HL-60 (cell line): Measurements from ENCODE around the gene MORN5.

Source experiments
- DNase-seq, 2 experiments: peaks; one replicate each; pipeline ENCODE4 v3.0.0-alpha.2; 2010 to 2020; ENCODE audit warnings: low read depth in 1 of 2, low spot score in 1 of 2
- H3K27ac ChIP-seq: fragments of 250-450 bp; sonication (Bioruptor Pico); replicated peaks from 2 replicates; pipeline ENCODE4 v1.5.1; 2020; ENCODE audit warnings: mild to moderate bottlenecking, moderate library complexity
- H3K27me3 ChIP-seq: fragments of 250-450 bp; sonication (Bioruptor Pico); 2 replicates; pipeline ENCODE4 v1.5.1; 2021; ENCODE audit warnings: mild to moderate bottlenecking, moderate library complexity; ENCODE audit not compliant: insufficient read depth, poor library complexity, severe bottlenecking
- H3K4me3 ChIP-seq: replicated peaks from 2 replicates; pipeline ENCODE4 v1.5.1; 2011; ENCODE audit warnings: mild to moderate bottlenecking, control low read depth, low read length; ENCODE audit not compliant: insufficient read depth
- CTCF ChIP-seq: IDR thresholded peaks from one replicate; pipeline ENCODE4 v1.5.1; 2011; ENCODE audit warnings: low read length, control low read depth, inconsistent platforms; ENCODE audit not compliant: insufficient read depth
- GABPA ChIP-seq: IDR thresholded peaks from 2 replicates; pipeline ENCODE4 v1.6.1; 2012; ENCODE audit warnings: low read depth
- POLR2AphosphoS5 ChIP-seq: IDR thresholded peaks from 2 replicates; pipeline ENCODE4 v1.6.1; 2012; ENCODE audit warnings: low read depth
- REST ChIP-seq: IDR thresholded peaks from 2 replicates; pipeline ENCODE4 v1.6.1; 2012; ENCODE audit warnings: low read depth; ENCODE audit not compliant: insufficient replicate concordance
- SPI1 ChIP-seq: IDR thresholded peaks from 2 replicates; pipeline ENCODE4 v1.6.1; 2012; ENCODE audit warnings: low read depth, mild to moderate bottlenecking, borderline replicate concordance

The MORN5 gene

GRCh38 chr9:122126331-122127261 is 33.1 kb upstream of the MORN5 start:
- no peak for TF ChIP-seq CTCF
- no peak for TF ChIP-seq REST
- no peak for TF ChIP-seq GABPA
- TF ChIP-seq SPI1, result peak; percentile 48; the same call in 1 of the 2 replicates
- TF ChIP-seq POLR2AphosphoS5, result no peak
- no peak overlapping the region for H3K27ac ChIP-seq
- H3K27me3 ChIP-seq, result peaks cover 20% of the 10 kb centered on the region
- H3K4me3 ChIP-seq, result peak overlapping the region; percentile 15
- no peak for DNase-seq

- Histone ChIP-seq H3K27ac (no peak overlapping the region), H3K4me3 (no peak overlapping the region), H3K27me3 (peaks cover 20% of the 10 kb centered on the region)
- peak in 1 of 2 experiments; percentile 9 for DNase-seq
- no peak for TF ChIP-seq GABPA
- TF ChIP-seq CTCF, result no peak
- no peak for TF ChIP-seq SPI1
- no peak for TF ChIP-seq POLR2AphosphoS5
- no peak for TF ChIP-seq REST
These were observed 32.3 kb upstream of the MORN5 start for GRCh38 chr9:122127396-122127798.

- no peak for DNase-seq
- Histone ChIP-seq H3K4me3 (no peak overlapping the region), H3K27me3 (peaks cover 20% of the 10 kb centered on the region), H3K27ac (no peak overlapping the region)
- TF ChIP-seq GABPA (no peak), CTCF (no peak), REST (no peak), SPI1 (no peak), POLR2AphosphoS5 (no peak)
These were observed 31.4 kb upstream of the MORN5 start for GRCh38 chr9:122128007-122128968.
